Panc1 (cell line): Measurements from ENCODE around the gene NAB2. TPM values are rescaled to one million over a fixed set of nuclear protein-coding genes. Genes with fewer than 3 reads are reported as not detected.

Experiments
- ATAC-seq: fragments of 200-7000 bp; cut with Tn5 transposase; 2 replicates; pipeline ENCODE4 v1.9.1; 2020; ENCODE audit warnings: mild to moderate bottlenecking, moderate library complexity
- BruUV-seq: library from RNA; stranded (reverse); fragments of 400-500 nt; replicated peaks from 2 replicates; lab custom pipeline; 2021; lab: Mats Ljungman, UMichigan
- CTCF ChIA-PET: fragments of 300-600 bp; sonication (Branson Sonifier 250); formaldehyde crosslinking; loops from one replicate; lab custom pipeline; 2022; ENCODE audit warnings: antibody characterized with exemption; lab: Charles Lee
- POLR2A ChIA-PET: fragments of 300-600 bp; sonication (Branson Sonifier 250); formaldehyde crosslinking; loops from one replicate; lab custom pipeline; 2022; ENCODE audit warnings: antibody characterized with exemption; lab: Charles Lee
- DNase-seq: peaks from one replicate; pipeline ENCODE4 v3.0.0-alpha.2; 2010; ENCODE audit warnings: low read depth, low spot score
- H3K27ac ChIP-seq: 2 replicates; pipeline ENCODE4 v1.5.1; 2011; ENCODE audit warnings: mild to moderate bottlenecking, low read length, inconsistent platforms
- H3K27me3 ChIP-seq: fragments of 200-500 bp; sonication (Bioruptor generic); 2 replicates; pipeline ENCODE4 v1.6.0; 2014; ENCODE audit warnings: low read length, inconsistent platforms; ENCODE audit not compliant: control insufficient read depth, insufficient read depth
- H3K36me3 ChIP-seq: fragments of 200-500 bp; sonication (Bioruptor generic); 2 replicates; pipeline ENCODE4 v1.5.1; 2014; ENCODE audit warnings: inconsistent platforms, mild to moderate bottlenecking, low read length, moderate library complexity; ENCODE audit not compliant: control insufficient read depth, insufficient read depth
- H3K4me1 ChIP-seq: 2 replicates; pipeline ENCODE4 v1.5.1; 2011; ENCODE audit warnings: inconsistent platforms, mild to moderate bottlenecking, low read length, moderate library complexity; ENCODE audit not compliant: control insufficient read depth, insufficient read depth
- H3K4me3 ChIP-seq, 2 experiments: 2 replicates each; pipeline ENCODE4 v1.5.1; 2011 to 2012; ENCODE audit warnings: low read depth in 2 of 2, low read length in 2 of 2, mild to moderate bottlenecking in 2 of 2, inconsistent platforms in 1 of 2, moderate library complexity in 1 of 2
- H3K9me3 ChIP-seq: fragments of 200-500 bp; sonication (Bioruptor generic); 2 replicates; pipeline ENCODE4 v1.5.1; 2014; ENCODE audit warnings: low read depth, mild to moderate bottlenecking, inconsistent platforms, low read length, moderate library complexity; ENCODE audit not compliant: control insufficient read depth, insufficient read depth
- POLR2AphosphoS5 ChIP-seq: IDR thresholded peaks from 2 replicates; pipeline ENCODE4 v1.6.1; 2012; ENCODE audit warnings: mild to moderate bottlenecking, low read depth, low read length, moderate library complexity
- SIN3A ChIP-seq: IDR thresholded peaks from 2 replicates; pipeline ENCODE4 v1.6.1; 2012; ENCODE audit warnings: low read depth, mild to moderate bottlenecking, low read length, moderate library complexity, borderline replicate concordance; ENCODE audit not compliant: insufficient read depth
- TCF7L2 ChIP-seq: IDR thresholded peaks from 2 replicates; pipeline ENCODE4 v1.6.1; 2011; ENCODE audit warnings: mild to moderate bottlenecking, low read depth, low read length, inconsistent platforms
- in situ Hi-C: cut with HindIII; loops from 2 replicates; pipeline ENCODE4 v1.10.0; 2016; ENCODE audit warnings: low sequenced_read_pairs, low pct_unique_long_range_greater_than_20kb
- intact Hi-C: fragments of 100-400 bp; cut with micrococcal nuclease; formaldehyde crosslinking; loops from one replicate; pipeline ENCODE4 v1.10.0; 2022; ENCODE audit not compliant: unreplicated experiment
- total RNA-seq: library from RNA; stranded (reverse); gene quantifications from one replicate; pipeline ENCODE4 v1.2.1, GENCODE V29; 2021; ENCODE audit not compliant: unreplicated experiment
- TF ChIP-seq, protein P1 (sequence below), 2 experiments: IDR thresholded peaks; 2 replicates each; pipeline ENCODE4 v1.6.1; 2011 to 2012; ENCODE audit warnings: low read depth in 2 of 2, control low read depth in 1 of 2, low read length in 1 of 2, mild to moderate bottlenecking in 1 of 2, moderate library complexity in 1 of 2; ENCODE audit not compliant: insufficient read depth in 1 of 2
- TF ChIP-seq, protein P2 (sequence below): fragments of 450-650 bp; IDR thresholded peaks from 2 replicates; pipeline ENCODE4 v1.5.1; 2017; ENCODE audit warnings: mild to moderate bottlenecking

The NAB2 gene
- total RNA-seq, 1 experiment from 2014 or later = 13.9 TPM

DNA sequence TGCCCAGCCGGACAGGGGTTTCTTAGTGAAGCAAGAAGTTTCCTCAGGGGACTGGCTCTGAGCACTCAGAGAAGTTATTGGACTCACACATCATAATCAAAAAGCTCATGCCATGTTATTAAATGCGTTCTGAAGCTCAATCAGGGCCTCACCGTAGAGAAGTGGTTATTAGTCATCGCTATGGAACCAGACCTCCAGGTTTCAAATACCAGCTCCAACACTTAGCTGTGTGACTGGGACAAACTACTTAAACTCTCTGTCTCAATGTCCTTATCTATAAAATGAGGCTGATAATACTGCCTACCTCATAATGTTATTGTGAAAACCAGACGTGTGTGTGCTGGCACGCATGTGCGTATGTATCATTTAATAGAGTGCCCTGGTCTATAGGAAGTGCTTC lies 14.9 kb downstream of the NAB2 start:
- POLR2A ChIA-PET = no interaction called here
- no peak for ATAC-seq
- in situ Hi-C loops = no loop called here

GRCh38 chr12:57104292-57104910 lies 15.5 kb downstream of the NAB2 start:
- no peak overlapping the region for H3K27ac ChIP-seq
- H3K36me3 ChIP-seq = no peaks in the 10 kb centered on the region
- no peak for DNase-seq
- ChIA-PET CTCF (no interaction called here), POLR2A (interaction anchor here (1.1 kb wide), 1 partner anchor 81 kb away, joined by 7 read pairs; no protein-coding TSS in a partner anchor)
- H3K27me3 ChIP-seq = no peaks in the 10 kb centered on the region
- H3K9me3 ChIP-seq = no peaks in the 10 kb centered on the region
- H3K4me3 ChIP-seq = no peak overlapping the region
- no peak for ATAC-seq
- intact Hi-C loops (no loop called here), in situ Hi-C loops (no loop called here)
- TF ChIP-seq, protein P1, sequence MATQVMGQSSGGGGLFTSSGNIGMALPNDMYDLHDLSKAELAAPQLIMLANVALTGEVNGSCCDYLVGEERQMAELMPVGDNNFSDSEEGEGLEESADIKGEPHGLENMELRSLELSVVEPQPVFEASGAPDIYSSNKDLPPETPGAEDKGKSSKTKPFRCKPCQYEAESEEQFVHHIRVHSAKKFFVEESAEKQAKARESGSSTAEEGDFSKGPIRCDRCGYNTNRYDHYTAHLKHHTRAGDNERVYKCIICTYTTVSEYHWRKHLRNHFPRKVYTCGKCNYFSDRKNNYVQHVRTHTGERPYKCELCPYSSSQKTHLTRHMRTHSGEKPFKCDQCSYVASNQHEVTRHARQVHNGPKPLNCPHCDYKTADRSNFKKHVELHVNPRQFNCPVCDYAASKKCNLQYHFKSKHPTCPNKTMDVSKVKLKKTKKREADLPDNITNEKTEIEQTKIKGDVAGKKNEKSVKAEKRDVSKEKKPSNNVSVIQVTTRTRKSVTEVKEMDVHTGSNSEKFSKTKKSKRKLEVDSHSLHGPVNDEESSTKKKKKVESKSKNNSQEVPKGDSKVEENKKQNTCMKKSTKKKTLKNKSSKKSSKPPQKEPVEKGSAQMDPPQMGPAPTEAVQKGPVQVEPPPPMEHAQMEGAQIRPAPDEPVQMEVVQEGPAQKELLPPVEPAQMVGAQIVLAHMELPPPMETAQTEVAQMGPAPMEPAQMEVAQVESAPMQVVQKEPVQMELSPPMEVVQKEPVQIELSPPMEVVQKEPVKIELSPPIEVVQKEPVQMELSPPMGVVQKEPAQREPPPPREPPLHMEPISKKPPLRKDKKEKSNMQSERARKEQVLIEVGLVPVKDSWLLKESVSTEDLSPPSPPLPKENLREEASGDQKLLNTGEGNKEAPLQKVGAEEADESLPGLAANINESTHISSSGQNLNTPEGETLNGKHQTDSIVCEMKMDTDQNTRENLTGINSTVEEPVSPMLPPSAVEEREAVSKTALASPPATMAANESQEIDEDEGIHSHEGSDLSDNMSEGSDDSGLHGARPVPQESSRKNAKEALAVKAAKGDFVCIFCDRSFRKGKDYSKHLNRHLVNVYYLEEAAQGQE (IDR thresholded peaks at IDR 0.05; ENCODE audit: insufficient read depth in 1 of 2, low read depth in 2 of 2, low read length in 1 of 2) = no peak
- TF ChIP-seq SIN3A = no peak
- TF ChIP-seq, protein P2, sequence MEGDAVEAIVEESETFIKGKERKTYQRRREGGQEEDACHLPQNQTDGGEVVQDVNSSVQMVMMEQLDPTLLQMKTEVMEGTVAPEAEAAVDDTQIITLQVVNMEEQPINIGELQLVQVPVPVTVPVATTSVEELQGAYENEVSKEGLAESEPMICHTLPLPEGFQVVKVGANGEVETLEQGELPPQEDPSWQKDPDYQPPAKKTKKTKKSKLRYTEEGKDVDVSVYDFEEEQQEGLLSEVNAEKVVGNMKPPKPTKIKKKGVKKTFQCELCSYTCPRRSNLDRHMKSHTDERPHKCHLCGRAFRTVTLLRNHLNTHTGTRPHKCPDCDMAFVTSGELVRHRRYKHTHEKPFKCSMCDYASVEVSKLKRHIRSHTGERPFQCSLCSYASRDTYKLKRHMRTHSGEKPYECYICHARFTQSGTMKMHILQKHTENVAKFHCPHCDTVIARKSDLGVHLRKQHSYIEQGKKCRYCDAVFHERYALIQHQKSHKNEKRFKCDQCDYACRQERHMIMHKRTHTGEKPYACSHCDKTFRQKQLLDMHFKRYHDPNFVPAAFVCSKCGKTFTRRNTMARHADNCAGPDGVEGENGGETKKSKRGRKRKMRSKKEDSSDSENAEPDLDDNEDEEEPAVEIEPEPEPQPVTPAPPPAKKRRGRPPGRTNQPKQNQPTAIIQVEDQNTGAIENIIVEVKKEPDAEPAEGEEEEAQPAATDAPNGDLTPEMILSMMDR = no peak
- TF ChIP-seq POLR2AphosphoS5 = no peak
- TF ChIP-seq TCF7L2 = no peak
- BruUV-seq = no TSS peak
- peaks cover 4% of the 10 kb centered on the region; the same call in 1 of the 2 replicates for H3K4me1 ChIP-seq

More for the DNA sequence above, 14.9 kb downstream of the NAB2 start:
- intact Hi-C loops = no loop called here
- no peaks in the 10 kb centered on the region for H3K27me3 ChIP-seq
- H3K27ac ChIP-seq = no peak overlapping the region
- TF ChIP-seq POLR2AphosphoS5 = no peak
- no peak for TF ChIP-seq TCF7L2
- TF ChIP-seq, protein P2 = no peak
- TF ChIP-seq, protein P1 (IDR thresholded peaks at IDR 0.05; ENCODE audit: insufficient read depth in 1 of 2, low read depth in 2 of 2, low read length in 1 of 2) = no peak
- no peak for TF ChIP-seq SIN3A
- no peak for DNase-seq
- H3K4me3 ChIP-seq = no peak overlapping the region
- CTCF ChIA-PET = no interaction called here
- BruUV-seq = no TSS peak
- H3K36me3 ChIP-seq = no peaks in the 10 kb centered on the region
- peaks cover 4% of the 10 kb centered on the region; the same call in 1 of the 2 replicates for H3K4me1 ChIP-seq
- H3K9me3 ChIP-seq = no peaks in the 10 kb centered on the region
